Kidney (tissue), 14 donors: ENCODE data around the gene NCBP1. TPM values are rescaled to one million over a fixed set of nuclear protein-coding genes. Genes with fewer than 3 reads are reported as not detected.

ENCODE experiments used
- DNase-seq, 5 donors: peaks; one replicate each; pipeline ENCODE4 v3.0.0-alpha.2; 2013 to 2020
- FAIRE-seq: peaks from 2 replicates; lab custom pipeline; 2012; peaks lifted over from hg19 to GRCh38; lab: Jason Lieb, UNC
- H3K27ac ChIP-seq, 2 donors: one replicate each; pipeline ENCODE4 v1.7.0; 2013; ENCODE audit warnings: low read depth in 2 of 2, low read length in 2 of 2, inconsistent platforms in 1 of 2
- H3K27me3 ChIP-seq: one replicate; pipeline ENCODE4 v1.7.1; 2013; ENCODE audit warnings: low read length, inconsistent platforms; ENCODE audit not compliant: control insufficient read depth, insufficient read depth
- H3K36me3 ChIP-seq, 3 donors: one replicate each; pipeline versions ENCODE4 v1.7.0 to v1.7.1; 2013; ENCODE audit warnings: low read length in 3 of 3, control low read depth in 1 of 3, inconsistent platforms in 1 of 3; ENCODE audit not compliant: insufficient read depth in 3 of 3, control insufficient read depth in 2 of 3
- H3K4me1 ChIP-seq, 3 donors: one replicate each; pipeline versions ENCODE4 v1.7.0 to v1.7.1; 2013; ENCODE audit warnings: low read length in 3 of 3, inconsistent platforms in 1 of 3, low read depth in 1 of 3; ENCODE audit not compliant: control insufficient read depth in 2 of 3, insufficient read depth in 2 of 3
- H3K4me3 ChIP-seq, 3 donors: one replicate each; pipeline versions ENCODE4 v1.7.0 to v1.8.1; 2013; ENCODE audit warnings: low read length in 3 of 3, control low read depth in 1 of 3, inconsistent platforms in 1 of 3
- H3K9ac ChIP-seq, 3 donors: one replicate each; pipeline versions ENCODE4 v1.7.0 to v1.7.1; 2013; ENCODE audit warnings: low read length in 3 of 3, control low read depth in 1 of 3, inconsistent platforms in 1 of 3
- H3K9me3 ChIP-seq, 3 donors: one replicate each; pipeline versions ENCODE4 v1.7.0 to v1.7.1; 2013; ENCODE audit warnings: low read length in 3 of 3, control low read depth in 1 of 3, inconsistent platforms in 1 of 3; ENCODE audit not compliant: control insufficient read depth in 2 of 3, insufficient read depth in 1 of 3
- intact Hi-C: fragments of 100-400 bp; cut with DNase I; formaldehyde crosslinking; loops from one replicate; pipeline ENCODE4 v1.11.1; 2022
- polyA plus RNA-seq: library from polyadenylated mRNA; stranded (reverse); fragments of 350-450 nt; fragmentation: Illumina TruSeq; extraction: RNeasy Lipid Tissue Mini Kit (QIAGEN cat#74804); gene quantifications from one replicate; pipeline ENCODE4 v1.2.3, GENCODE V29; 2014; ENCODE audit warnings: low read depth, low replicate concordance; ENCODE audit not compliant: insufficient read depth
- total RNA-seq: library from RNA; stranded (reverse); fragmentation: NEBNext Ultra II Directional; extraction: Animal tissue kit (Norgen Biotek cat#: 25700); gene quantifications from one replicate; pipeline ENCODE4 v1.2.1, GENCODE V29; 2021
- TF ChIP-seq, protein P1 (sequence below): IDR thresholded peaks from 3 replicates; pipeline ENCODE4 v1.5.1; 2012; ENCODE audit warnings: mild to moderate bottlenecking, moderate library complexity, borderline replicate concordance; ENCODE audit not compliant: insufficient read depth; ENCODE audit errors: extremely low read depth
- donor health status: control.
- donor health status: control.
- donor health status: control.
- donor health status: control.
- donor health status: control.
- donor health status: DM: yes; HTN: yes; CAD: no.
- donor health status: Normal renal cell carcinoma (clear cell type).

The NCBP1 gene
- total and polyA plus RNA-seq, 2 donors from 2014 or later = 15.1 to 28.5 TPM

GRCh38 chr9:97704345-97704677 lies 70.7 kb downstream of the NCBP1 start:
- H3K27ac ChIP-seq = peak overlapping the region; percentile 79 to 85
- TF ChIP-seq, protein P1, sequence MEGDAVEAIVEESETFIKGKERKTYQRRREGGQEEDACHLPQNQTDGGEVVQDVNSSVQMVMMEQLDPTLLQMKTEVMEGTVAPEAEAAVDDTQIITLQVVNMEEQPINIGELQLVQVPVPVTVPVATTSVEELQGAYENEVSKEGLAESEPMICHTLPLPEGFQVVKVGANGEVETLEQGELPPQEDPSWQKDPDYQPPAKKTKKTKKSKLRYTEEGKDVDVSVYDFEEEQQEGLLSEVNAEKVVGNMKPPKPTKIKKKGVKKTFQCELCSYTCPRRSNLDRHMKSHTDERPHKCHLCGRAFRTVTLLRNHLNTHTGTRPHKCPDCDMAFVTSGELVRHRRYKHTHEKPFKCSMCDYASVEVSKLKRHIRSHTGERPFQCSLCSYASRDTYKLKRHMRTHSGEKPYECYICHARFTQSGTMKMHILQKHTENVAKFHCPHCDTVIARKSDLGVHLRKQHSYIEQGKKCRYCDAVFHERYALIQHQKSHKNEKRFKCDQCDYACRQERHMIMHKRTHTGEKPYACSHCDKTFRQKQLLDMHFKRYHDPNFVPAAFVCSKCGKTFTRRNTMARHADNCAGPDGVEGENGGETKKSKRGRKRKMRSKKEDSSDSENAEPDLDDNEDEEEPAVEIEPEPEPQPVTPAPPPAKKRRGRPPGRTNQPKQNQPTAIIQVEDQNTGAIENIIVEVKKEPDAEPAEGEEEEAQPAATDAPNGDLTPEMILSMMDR = no peak
- H3K4me3 ChIP-seq = no peak overlapping the region
- FAIRE-seq = no peak
- no peaks in the 10 kb centered on the region for H3K36me3 ChIP-seq
- DNase-seq = no peak
- H3K9ac ChIP-seq = no peak overlapping the region
- H3K27me3 ChIP-seq = no peaks in the 10 kb centered on the region
- intact Hi-C loops = no loop called here
- peaks cover 0 to 18% (median 7%) of the 10 kb centered on the region in 3 donors for H3K4me1 ChIP-seq
- no peaks in the 10 kb centered on the region for H3K9me3 ChIP-seq

DNA sequence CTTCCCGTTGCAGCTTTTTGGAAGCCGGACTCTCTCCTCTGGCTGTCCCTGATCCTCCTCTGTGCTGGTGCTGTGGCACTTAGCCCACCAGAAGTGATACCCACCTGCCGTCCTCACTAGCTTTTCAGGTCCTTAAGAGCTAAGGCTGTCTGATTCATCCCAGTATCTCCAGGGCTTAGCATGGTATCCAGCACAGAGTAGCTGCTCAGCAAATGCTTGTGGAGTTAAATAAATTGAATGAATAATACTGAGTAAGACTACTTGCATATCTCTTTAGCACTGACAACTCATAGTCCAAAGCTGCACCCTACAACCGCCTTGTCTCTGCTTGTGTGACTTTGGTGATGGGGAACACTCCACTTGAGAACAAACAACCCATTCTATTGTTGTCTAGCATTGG lies 71.2 kb downstream of the NCBP1 start:
- no peaks in the 10 kb centered on the region for H3K9me3 ChIP-seq
- H3K4me3 ChIP-seq = no peak overlapping the region
- H3K27me3 ChIP-seq = no peaks in the 10 kb centered on the region
- no peak for FAIRE-seq
- no peaks in the 10 kb centered on the region for H3K36me3 ChIP-seq
- peaks cover 0 to 18% (median 7%) of the 10 kb centered on the region in 3 donors for H3K4me1 ChIP-seq
- intact Hi-C loops = no loop called here
- no peak for DNase-seq
- no peak overlapping the region for H3K9ac ChIP-seq
- TF ChIP-seq, protein P1 = no peak
- H3K27ac ChIP-seq = peak overlapping the region in 1 of 2 donors; percentile 85

- H3K4me3 ChIP-seq = no peak overlapping the region
- no peaks in the 10 kb centered on the region for H3K27me3 ChIP-seq
- no peaks in the 10 kb centered on the region for H3K9me3 ChIP-seq
- H3K9ac ChIP-seq = no peak overlapping the region
- intact Hi-C loops = no loop called here
- no peak overlapping the region for H3K27ac ChIP-seq
- no peak for DNase-seq
- peaks cover 0 to 18% (median 7%) of the 10 kb centered on the region in 3 donors for H3K4me1 ChIP-seq
- TF ChIP-seq, protein P1 = no peak
- FAIRE-seq = no peak
- no peaks in the 10 kb centered on the region for H3K36me3 ChIP-seq
Measured at GRCh38 chr9:97705354-97705950, 71.8 kb downstream of the NCBP1 start.

DNA sequence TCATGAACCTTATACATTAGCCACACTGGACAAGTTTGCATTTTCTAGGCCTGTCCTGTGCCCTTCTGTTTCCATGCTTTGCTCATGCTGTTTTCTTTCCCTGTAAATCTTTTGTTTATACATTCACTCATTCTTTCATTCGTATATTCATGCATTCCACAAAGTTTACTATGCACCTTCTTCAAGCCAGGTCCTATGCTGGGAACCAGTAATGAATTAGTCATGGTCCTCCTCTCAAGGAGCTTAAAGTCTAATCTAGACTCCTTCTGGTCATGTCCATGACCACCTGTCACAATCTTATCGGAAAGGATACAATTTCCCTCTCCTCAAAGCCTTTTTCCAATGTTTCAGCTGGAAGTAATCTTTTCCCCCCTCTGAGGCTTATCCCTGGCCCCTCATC lies 72.6 kb downstream of the NCBP1 start:
- peaks cover 3 to 18% (median 9%) of the 10 kb centered on the region in 3 donors for H3K4me1 ChIP-seq
- no peaks in the 10 kb centered on the region for H3K27me3 ChIP-seq
- H3K27ac ChIP-seq = no peak overlapping the region
- no peak for DNase-seq
- H3K36me3 ChIP-seq = no peaks in the 10 kb centered on the region
- intact Hi-C loops = no loop called here
- TF ChIP-seq, protein P1 = no peak
- H3K9me3 ChIP-seq = no peaks in the 10 kb centered on the region
- no peak for FAIRE-seq
- no peak overlapping the region for H3K4me3 ChIP-seq
- H3K9ac ChIP-seq = no peak overlapping the region
